Endothelial cell of hepatic sinusoid (primary cell): Measurements from ENCODE around the gene SCN2B.
"Not testable (repeated sequence)": the region's sequence is repeated elsewhere in the genome, so short reads cannot be mapped to it uniquely, and the experiment has no call there.

Source experiments
- in situ Hi-C: cut with HindIII; loops from 2 replicates; pipeline ENCODE4 v1.10.0; 2017; ENCODE audit warnings: low sequenced_read_pairs

SCN2B gene

DNA sequence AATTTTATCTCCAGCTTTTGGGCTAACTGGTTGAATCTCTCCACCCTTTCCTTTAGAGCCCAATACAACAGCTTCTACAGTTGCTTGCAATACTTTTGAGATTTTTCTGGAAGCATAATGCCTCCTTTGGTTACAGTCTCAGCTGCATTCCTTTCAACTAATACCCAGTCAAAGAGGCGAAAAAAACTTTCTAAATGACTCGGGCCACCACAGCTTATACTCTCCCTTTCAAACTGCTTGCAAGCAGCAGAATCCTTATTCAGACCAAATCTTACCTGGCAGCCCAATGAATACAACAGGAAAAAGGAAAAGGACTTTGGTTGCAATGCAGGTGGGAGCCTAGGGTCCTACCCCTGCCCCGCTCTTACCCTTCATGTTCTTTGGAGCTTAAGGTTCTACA, 32.6 kb upstream of the SCN2B start:
- in situ Hi-C loops: no loop called here

DNA sequence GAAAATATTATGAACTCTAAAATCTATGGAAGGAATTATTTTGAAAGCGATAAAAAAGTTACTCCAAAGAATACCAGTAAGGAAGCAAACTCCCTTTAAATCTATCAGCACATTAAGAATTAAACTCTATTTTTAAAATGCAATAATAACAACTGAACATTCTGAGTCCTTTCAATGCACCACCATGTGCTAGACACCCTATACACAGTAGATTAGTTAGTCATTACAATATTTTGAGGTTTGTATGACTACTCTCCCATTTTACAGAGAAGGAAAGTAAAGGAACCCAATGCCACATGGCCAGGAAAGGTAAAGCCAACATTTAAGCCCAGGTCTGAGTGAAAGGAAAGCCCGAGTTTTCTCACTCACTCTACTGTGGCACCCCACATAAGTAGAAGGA, 30.6 kb upstream of the SCN2B start:
- in situ Hi-C loops: no loop called here

DNA sequence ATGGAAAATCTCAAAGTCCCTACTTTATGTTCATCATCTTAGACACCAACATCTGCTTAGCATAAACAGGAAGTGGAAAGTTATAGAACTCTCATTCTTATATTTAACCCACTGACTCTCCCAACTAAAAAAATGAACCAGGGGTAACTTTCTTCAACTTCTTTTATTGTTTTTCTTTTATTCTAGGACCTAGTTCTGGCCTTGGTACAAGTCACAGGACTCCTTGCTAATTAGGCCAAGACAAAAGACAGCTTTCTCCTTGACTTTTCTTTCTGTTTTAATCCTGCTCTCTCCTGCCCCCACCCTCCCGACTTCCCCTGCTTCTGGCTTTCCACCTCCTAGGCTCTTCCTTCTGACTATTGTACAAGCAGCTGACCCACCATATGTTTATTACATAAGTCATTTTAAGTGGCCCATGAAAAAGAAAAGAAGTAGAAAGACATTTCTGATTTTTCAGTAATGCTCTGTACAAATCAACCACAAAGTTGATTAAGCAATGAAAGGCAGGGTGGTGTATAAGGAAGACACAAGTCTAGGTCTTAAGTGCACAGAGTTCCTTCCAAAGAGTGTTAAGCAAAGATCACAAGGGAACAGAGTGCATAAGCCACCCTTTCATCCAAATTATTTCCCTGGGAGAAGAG, 30.1 kb upstream of the SCN2B start:
- in situ Hi-C loops: no loop called here

DNA sequence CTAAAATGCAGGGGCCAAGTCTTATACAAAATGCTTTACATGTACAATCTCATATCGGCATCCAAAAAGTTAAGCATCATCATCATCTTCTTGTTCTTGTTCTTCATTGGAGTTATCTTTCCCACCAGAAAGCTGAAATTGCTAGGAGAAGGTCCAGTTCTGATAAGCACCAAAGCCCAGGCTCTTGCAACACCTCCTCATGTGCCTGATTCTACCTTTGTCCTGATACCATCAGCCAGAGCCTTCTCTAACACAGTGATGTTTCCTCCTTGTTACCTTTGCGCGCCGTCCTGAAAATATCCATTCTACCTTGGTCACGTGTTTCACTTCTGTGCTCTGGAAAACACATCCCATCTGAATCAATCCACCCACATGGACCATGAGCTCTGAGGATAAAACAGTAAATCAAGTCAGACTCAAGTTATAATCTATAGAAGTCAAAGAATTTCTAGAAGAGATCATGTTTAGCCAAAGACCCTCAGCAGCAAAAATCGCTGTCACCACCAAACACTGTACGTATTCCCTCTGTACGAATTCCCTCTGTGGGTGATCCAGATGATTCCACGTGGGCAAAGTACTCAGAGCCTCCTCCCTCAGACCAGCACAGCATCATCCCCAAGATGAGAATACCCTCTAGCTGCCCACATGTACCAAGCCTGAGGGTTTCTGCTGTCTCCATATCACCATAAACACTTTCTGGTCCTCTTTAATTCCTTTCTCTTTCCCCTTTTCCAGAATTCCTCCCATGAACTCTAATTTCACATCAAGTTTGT, 29.4 kb upstream of the SCN2B start:
- in situ Hi-C loops: no loop called here

DNA sequence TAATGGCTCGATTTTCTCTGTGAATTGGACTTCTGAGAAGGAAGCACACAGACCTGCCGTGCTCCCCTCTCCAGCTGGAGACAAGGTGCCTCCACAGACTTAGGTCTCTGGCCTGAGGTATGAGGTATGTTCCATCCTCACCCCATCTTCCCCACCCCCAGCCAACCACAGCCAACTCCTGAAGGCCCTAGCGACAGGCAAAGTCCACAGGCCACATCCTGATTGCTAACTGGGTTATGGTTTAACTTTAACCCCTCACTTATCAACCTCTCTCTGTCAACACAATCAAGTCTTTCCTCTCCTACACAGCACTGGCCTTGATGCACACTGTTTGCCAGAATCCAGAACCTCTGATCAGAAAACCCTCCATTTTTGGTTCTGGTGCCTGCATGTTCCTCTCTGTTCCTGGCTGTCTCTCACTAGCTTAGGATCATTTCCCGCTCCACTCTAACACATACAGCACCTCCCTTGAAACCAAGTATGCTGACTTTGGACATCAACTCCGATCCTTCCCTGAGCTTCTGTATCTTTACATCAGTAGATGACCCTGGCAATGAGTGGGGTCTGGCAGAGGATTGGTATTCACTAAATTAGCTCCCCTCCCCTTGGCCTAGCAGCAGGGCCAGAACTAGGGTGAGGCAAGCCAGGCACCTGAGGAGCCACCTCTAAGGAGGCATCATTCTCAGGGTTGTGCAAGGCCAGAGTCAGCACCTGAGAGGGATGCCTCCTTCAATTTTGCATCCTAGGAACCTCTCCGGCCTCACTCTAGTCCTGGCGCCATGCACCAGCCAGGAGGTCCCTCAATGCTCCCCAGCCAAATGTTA, 26.4 kb upstream of the SCN2B start:
- in situ Hi-C loops: loop anchor here (5.0 kb wide), 1 partner anchor 79 kb away; no protein-coding TSS in a partner anchor

DNA sequence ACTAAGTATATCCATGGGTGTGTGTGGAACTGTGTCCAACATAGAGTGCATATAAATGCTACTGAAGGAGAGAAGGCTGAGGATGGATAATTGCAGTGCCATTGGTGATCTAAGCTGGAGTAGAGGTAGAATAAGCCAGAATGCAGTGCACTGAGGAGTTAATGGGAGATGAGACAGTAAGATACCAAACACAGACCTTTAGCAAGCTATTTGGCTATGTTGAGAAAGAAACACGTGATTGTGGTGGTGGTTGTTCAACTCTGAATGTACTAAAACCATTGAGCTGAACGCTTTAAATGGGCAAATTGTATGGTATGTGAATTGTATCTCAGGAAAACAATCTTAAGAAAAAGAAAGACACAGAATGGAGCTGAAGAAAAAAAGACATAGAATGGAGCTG, 25.5 kb upstream of the SCN2B start:
- in situ Hi-C loops: loop anchor here (5.0 kb wide), 1 partner anchor 80 kb away; no protein-coding TSS in a partner anchor

DNA sequence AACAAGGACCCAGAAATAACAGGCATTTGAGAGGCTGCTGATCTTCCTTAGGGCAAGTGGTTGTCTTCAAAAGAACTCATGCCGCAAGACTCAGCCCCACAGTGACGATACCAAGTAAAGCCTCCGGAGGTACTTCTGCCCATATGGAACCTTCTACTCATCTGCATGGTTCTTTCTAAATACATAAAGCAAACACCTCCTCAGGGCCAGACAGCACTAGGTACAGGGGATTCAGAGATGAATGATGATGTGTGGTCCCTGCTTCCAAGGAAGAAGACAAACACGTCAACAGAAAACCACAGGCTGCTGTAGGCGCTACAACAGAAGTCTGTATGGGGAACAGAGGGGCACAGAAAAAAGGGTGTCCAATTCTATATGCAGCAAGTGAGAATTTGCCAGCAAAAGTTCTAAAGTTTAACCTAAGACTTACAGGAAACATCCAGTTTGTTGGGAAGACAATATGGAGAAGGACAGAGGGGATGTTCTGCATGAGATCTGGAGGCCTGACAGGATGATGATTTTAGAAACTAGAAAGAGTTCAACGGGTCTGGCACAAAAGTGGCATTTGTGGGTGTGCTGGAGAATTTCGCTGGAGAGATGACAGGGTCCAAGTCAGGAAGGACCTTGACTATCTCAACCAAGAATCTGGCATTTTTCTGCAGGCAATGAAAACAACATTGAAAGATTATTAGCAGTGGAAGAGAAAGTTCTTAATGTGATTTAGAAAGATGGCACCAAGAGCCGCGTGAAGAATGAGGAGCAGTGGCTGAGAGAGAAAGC, 24.7 kb upstream of the SCN2B start:
- in situ Hi-C loops: loop anchor here (5.0 kb wide), 1 partner anchor 81 kb away; no protein-coding TSS in a partner anchor

DNA sequence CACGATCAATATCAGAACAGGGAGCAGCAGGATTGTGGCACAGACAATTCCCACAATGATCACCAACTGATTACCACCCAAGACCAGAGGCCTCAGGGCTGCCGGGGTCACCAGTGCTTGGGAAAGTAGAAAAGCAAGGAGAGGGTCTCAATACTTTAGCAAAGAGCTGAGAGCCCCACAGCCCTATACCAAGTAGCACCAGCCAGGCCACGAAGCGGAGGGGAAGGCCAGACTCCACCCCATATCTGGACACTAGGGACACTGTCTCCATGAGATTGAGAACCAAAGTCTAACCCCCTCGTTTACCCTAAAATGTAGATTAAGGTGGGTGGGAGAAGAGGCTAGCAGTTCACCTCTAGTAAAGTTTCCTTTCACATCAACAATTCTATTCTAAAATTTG, 24.1 kb upstream of the SCN2B start:
- in situ Hi-C loops: loop anchor here (5.0 kb wide), 1 partner anchor 82 kb away; no protein-coding TSS in a partner anchor

DNA sequence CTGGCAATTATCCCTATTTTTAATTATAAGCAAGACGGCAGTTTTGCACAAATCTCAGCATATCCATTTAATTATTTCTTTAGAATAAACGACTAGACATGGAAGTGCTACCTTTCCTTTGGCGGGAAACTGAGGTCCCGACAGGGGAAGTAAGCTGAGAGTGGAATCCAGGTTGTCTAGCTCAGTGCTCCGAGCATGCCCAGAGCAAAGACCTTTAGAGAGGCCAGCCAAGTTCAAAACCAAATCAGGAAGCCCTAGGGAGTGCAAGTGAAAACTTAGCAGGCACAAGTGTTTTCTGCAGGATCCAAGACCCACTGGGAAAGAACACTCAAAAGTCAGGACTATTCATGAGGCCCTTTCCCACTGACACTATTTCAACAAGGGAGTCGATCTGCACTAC, 22.7 kb upstream of the SCN2B start:
- in situ Hi-C loops: no loop called here

DNA sequence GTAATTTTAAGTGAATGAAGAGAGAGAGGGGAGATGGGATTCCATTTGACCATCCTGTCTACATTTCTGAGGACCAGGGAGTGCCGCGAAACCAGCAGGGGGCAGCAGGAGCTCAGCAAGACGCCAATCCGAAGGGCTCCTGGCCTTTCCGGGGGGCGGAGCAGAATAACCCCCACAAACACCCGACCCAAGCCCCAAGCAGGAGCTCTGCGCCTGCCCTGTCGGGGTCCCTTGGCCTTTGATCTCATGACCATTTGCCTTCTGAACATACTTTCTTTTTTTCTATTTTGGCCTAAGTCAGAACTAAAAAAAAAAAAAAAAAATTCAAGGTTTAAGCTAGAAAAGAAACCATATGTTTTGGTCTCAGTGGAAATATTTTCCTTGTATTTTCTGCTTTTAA, 21.9 kb upstream of the SCN2B start:
- in situ Hi-C loops: no loop called here

DNA sequence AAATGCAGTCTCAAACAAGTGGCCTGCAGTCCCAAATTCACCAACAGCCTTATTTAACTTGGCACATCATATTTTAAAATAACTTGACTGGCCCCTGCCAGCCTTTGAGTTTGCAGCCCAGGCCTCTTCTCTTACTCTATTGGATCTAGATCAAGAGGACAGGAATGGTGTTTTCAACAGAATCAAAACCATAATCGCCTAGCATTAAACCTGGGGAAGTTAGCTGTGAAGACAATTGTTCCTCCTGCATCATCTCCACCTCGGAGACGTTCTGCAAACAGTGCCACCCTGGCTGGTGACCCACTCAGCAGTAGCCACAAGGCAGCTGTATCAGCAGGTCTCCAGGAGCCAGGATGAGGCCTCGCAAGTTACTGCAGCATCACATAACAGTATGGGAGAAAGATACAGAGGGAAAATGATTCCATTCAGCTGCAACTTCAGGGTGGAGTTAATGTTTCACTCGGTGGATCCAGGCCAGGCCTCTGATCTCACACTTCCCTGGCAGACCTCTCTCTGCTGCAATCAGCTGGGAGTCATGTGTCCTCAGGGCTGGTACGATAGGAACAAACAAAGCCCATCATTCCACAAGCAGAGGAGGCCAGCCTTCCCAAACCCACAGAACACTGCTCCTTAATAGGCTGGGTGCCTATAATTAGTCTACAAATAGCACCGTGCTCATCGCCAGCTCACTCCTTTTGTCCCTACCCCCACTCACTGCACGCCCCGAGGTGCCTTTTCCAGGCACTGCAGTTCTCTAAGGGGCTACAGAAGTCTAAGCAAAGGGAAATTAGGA, 18.6 kb upstream of the SCN2B start:
- in situ Hi-C loops: no loop called here

DNA sequence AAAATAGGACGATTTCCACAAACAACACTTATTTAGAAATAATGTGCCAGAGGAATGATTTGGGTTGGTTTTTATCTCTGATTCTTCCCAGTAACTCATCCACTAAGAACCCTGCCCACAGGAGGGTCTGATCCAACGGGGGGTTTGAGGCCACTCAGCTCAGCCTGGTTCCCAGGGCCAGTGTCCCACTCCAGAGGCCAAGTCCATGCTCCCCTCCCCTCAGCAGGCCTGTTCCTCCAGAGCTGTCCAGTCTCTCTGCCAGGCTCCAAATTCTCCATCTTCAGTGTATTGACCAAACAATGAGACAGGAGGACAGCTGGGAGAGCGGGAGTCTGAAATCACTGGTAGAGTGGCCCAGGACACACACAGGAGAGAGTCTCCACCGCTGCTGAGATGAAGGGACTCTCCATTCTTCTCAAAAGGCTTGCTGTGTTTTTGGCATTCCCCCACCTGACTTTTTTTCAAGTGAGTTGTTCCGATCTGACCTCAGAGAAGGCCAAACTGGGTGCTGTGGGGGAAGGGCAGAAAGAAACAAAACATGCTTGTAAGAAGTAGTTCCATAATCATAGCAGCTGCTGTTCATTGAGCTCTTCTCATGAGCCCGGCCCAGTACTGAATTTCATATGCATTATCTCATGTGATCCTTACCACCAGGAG, 17.6 kb upstream of the SCN2B start:
- in situ Hi-C loops: no loop called here

DNA sequence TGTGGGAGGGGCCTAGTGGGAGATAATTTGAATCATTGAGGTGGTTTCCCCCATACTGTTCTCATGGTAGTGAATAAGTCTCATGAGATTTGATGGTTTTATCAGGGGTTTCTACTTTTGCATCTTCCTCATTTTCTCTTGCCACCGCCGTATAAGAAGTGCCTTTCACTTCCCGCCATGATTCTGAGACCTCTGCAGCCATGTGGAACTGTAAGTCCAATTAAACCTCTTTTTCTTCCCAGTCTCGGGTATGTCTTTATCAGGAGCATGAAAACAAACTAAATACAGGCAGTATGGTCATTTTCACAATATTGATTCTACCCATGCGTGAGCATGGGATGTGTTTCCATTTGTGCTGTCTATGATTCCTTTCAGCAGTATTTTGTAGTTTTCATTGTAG, 16.4 kb upstream of the SCN2B start:
- in situ Hi-C loops: not testable (repeated sequence)

DNA sequence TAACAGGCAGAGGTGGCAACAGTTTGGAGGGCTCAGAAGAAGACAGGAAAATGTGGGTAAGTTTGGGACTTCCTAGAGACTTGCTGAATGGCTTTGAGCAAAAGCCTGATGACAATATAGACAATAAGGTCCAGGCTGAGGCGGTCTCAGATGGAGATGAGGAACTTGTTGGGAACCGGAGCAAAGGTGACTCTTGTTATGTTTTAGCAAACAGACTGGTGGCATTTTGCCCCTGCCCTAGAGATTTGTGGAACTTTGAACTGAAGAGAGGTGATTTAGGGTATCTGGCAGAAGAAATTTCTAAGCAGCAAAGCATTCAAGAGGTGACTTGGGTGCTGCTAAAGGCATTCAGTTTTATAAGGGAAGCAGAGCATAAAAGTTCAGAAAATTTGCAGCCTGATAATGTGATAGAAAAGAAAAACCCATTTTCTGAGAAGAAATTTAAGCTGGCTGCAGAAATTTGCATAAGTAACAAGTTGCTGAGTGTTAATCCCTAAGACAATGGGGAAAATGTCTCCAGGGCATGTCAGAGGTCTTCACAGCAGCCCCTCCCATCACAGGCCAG, 14.6 kb upstream of the SCN2B start:
- in situ Hi-C loops: not testable (repeated sequence)

DNA sequence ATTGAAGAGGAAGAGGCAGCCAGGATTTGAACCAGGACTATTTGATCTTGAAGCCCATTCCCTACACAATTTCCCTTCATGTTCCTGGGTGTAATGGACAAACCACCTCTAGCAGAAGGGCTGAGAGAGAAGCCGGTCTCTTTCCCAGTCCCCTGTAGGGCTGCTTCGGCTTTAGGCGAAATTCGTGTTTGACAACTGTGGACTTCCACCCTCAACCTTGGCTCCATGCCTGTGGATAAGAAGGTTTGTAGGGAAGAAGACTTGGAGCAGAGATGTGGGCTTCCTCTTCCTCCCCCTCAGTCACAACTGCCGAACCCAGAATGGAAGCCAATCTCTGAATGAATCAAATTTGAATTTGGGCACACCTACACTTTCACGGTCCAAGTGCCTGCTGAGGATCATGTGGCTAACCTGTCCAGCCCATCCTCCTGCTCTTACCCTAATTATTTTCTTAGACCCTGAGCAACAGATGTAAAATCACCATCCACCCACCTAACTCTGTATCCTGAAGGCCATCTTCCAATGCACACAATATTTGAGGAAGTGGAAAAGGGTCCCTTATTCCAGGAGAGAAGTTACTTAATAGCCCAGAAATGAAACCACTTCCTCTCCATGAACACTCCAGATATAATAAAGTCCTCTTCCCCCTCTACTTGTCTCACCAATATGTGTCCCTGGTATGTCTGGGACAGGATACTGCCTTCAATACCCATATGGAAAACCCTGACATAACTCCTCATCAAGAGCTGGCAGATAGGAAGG, 10.1 kb upstream of the SCN2B start:
- in situ Hi-C loops: no loop called here

DNA sequence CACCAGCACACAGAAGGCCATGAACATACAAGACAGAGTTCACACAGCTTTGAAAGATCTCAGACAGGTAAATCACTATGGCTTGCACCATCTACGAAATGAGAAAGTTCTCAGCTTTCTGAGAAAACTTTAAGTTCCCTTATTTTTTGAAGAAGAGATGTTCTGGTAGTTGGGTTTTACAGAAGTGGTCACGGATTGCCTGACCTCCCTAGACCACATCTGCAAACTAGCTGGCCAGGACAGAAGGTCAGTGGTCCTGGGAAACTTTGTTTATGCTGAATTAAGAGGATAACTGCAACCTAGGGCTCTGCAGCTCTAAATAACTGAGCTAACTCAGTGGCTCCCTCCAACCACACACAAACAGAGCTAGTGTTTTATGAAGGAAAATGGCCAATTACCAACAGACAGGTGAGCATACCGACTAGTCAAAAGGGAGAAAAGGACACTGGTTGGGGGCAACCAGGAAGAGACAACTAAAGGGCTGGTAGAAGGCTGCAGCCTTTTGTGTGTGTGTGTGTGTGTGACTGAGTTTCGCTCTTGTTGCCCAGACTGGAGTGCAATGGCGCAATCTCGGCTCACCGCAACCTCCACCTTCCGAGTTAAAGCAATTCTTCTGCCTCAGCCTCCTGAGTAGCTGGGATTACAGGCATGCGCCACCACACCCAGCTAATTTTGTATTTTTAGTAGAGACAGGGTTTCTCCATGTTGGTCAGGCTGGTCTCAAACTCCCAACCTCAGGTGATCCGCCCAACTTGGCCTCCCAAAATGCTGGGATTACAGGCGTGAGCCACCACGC, 8.5 kb upstream of the SCN2B start:
- in situ Hi-C loops: no loop called here

DNA sequence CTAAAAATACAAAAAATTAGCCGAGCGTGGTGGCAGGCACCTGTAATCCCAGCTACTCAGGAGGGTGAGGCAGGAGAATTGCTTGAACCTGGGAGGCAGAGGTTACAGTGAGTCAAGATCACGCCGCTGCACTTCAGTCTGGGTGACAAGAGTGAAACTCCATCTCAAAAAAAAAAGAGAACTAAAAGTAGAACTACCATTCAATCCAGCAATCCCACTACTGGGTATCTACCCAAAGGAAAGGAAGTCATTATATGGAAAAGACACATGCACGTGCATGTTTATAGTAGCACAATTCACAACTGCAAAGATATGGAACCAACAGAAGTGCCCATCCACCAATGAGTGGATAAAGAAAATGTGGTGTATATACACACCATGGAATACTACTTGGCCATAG, 7.3 kb upstream of the SCN2B start:
- in situ Hi-C loops: not testable (repeated sequence)

DNA sequence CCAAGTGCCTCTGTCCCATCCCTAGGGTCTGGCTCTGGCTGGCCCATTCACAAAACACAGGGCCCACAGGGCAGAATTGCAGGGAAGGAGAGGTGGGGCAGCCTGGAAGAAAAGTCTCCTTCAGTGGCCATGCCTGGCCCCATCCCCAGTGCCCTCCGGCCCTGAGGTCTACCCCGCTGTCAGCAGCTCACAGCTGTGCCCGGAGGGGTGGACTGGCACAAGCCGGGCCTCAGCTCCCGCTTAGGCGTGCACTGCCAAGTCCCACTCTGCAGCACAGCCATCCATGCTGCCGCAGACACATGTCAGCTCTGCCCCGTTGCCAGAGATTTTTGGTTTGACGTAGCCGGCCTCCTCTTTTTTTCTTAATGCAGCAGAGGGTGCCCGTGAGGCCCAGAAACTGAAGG, 3.9 kb upstream of the SCN2B start:
- in situ Hi-C loops: no loop called here
